Measurements from ENCODE around the gene DHDH.

GRCh38 chr19:48897181-48897580 lies 36.3 kb upstream of the DHDH start:
- TF ChIP-seq YY1 (IDR thresholded peaks at IDR 0.05; ENCODE audit: insufficient read depth, insufficient read length) (no peak), SUZ12 (IDR thresholded peaks at IDR 0.05; ENCODE audit: extremely low read depth, insufficient read depth, insufficient read length) (no peak), ZNF274 (IDR thresholded peaks at IDR 0.05; ENCODE audit: low read depth, low read length) (no peak)
